GM23338 (cell line): Measurements from ENCODE around the gene RNF40. TPM values are rescaled to one million over a fixed set of nuclear protein-coding genes. Genes with fewer than 3 reads are reported as not detected.

Source experiments
- ATAC-seq: fragments of 200-7000 bp; cut with Tn5 transposase; 3 replicates; pipeline ENCODE4 v1.9.1; 2020
- DNase-seq: peaks from one replicate; pipeline ENCODE4 v3.0.0-alpha.2; 2015; ENCODE audit warnings: low spot score
- H2AFZ ChIP-seq: fragments of 200-600 bp; sonication (generic); 2 replicates; pipeline ENCODE4 v1.8.0; 2016; ENCODE audit warnings: antibody characterized with exemption, mild to moderate bottlenecking, moderate library complexity
- H3F3A ChIP-seq: fragments of 200-600 bp; sonication (generic); replicated peaks from 2 replicates; pipeline ENCODE4 v1.8.0; 2017; ENCODE audit warnings: antibody characterized with exemption, mixed run types, low read depth
- H3K27ac ChIP-seq: fragments of 200-600 bp; sonication (generic); 2 replicates; pipeline ENCODE4 v1.6.1; 2016; ENCODE audit warnings: low read depth
- H3K27me3 ChIP-seq: fragments of 200-600 bp; sonication (generic); 2 replicates; pipeline ENCODE4 v1.8.0; 2016; ENCODE audit warnings: mild to moderate bottlenecking, mixed run types, moderate library complexity; ENCODE audit not compliant: insufficient read depth
- H3K36me3 ChIP-seq: fragments of 200-600 bp; sonication (generic); 2 replicates; pipeline ENCODE4 v1.8.0; 2016; ENCODE audit warnings: mild to moderate bottlenecking; ENCODE audit not compliant: insufficient read depth
- H3K4me1 ChIP-seq: fragments of 200-600 bp; sonication (generic); 2 replicates; pipeline ENCODE4 v1.8.0; 2016; ENCODE audit warnings: mild to moderate bottlenecking, moderate library complexity; ENCODE audit not compliant: insufficient read depth
- H3K4me2 ChIP-seq: fragments of 200-600 bp; sonication (generic); 2 replicates; pipeline ENCODE4 v1.7.1; 2017; ENCODE audit warnings: mixed run types
- H3K4me3 ChIP-seq: fragments of 200-600 bp; sonication (generic); 2 replicates; pipeline ENCODE4 v1.6.1; 2016; ENCODE audit warnings: mixed run types
- H3K79me2 ChIP-seq: fragments of 200-600 bp; sonication (generic); replicated peaks from 2 replicates; pipeline ENCODE4 v1.8.0; 2017; ENCODE audit warnings: mild to moderate bottlenecking; ENCODE audit not compliant: insufficient read depth
- H3K9me2 ChIP-seq: fragments of 200-600 bp; sonication (generic); 2 replicates; pipeline ENCODE4 v1.8.0; 2017; ENCODE audit not compliant: insufficient read depth
- H4K20me1 ChIP-seq: fragments of 200-600 bp; sonication (generic); replicated peaks from 2 replicates; pipeline ENCODE4 v1.8.0; 2017; ENCODE audit warnings: mild to moderate bottlenecking; ENCODE audit not compliant: insufficient read depth
- H3K27ac Mint-ChIP-seq: 2 replicates; pipeline ENCODE4 v1.8.0; 2020; ENCODE audit warnings: inconsistent platforms, mild to moderate bottlenecking, moderate library complexity, mixed read lengths
- H3K27me3 Mint-ChIP-seq: 3 replicates; pipeline ENCODE4 v1.8.0; 2022; ENCODE audit warnings: low read depth, mild to moderate bottlenecking, moderate library complexity, mixed read lengths, inconsistent platforms; ENCODE audit not compliant: insufficient read depth, poor library complexity
- H3K36me3 Mint-ChIP-seq: 3 replicates; pipeline ENCODE4 v1.8.0; 2021; ENCODE audit warnings: low read depth, mild to moderate bottlenecking, inconsistent platforms, moderate library complexity, mixed read lengths
- H3K4me1 Mint-ChIP-seq: 3 replicates; pipeline ENCODE4 v1.8.0; 2020; ENCODE audit warnings: mild to moderate bottlenecking, inconsistent platforms, mixed read lengths
- H3K4me3 Mint-ChIP-seq: 3 replicates; pipeline ENCODE4 v1.8.0; 2021; ENCODE audit warnings: moderate library complexity, mild to moderate bottlenecking, inconsistent platforms, mixed read lengths
- H3K9me3 Mint-ChIP-seq: 3 replicates; pipeline ENCODE4 v1.8.0; 2020; ENCODE audit warnings: moderate library complexity, mild to moderate bottlenecking, inconsistent platforms, mixed read lengths
- CTCF ChIP-seq, 2 experiments: fragments of 200-600 bp in 1 of 2; sonication (generic) in 1 of 2; conservative IDR thresholded peaks; 2 replicates each; pipeline versions ENCODE4 v1.5.1 to v1.6.1; 2016 to 2017; ENCODE audit warnings: antibody characterized with exemption in 2 of 2, low read depth in 2 of 2, mild to moderate bottlenecking in 2 of 2, moderate library complexity in 1 of 2
- EZH2 ChIP-seq: fragments of 200-600 bp; sonication (generic); IDR thresholded peaks from one replicate; pipeline ENCODE4 v1.8.0; 2017; ENCODE audit warnings: antibody characterized with exemption, mild to moderate bottlenecking, low read depth; ENCODE audit not compliant: unreplicated experiment
- EZH2phosphoT487 ChIP-seq: fragments of 200-600 bp; sonication (generic); IDR thresholded peaks from one replicate; pipeline ENCODE4 v1.8.1; 2018; ENCODE audit warnings: antibody characterized with exemption; ENCODE audit not compliant: unreplicated experiment
- JUNB ChIP-seq: IDR thresholded peaks from one replicate; pipeline ENCODE4 v1.6.1; 2016; ENCODE audit warnings: antibody characterized with exemption; ENCODE audit not compliant: unreplicated experiment
- NANOG ChIP-seq: IDR thresholded peaks from 2 replicates; pipeline ENCODE4 v1.6.1; 2016; ENCODE audit warnings: antibody characterized with exemption, borderline replicate concordance
- POLR2AphosphoS5 ChIP-seq: IDR thresholded peaks from 2 replicates; pipeline ENCODE4 v1.6.1; 2016; ENCODE audit warnings: antibody characterized with exemption, low read depth
- REST ChIP-seq: IDR thresholded peaks from one replicate; pipeline ENCODE4 v1.6.1; 2018; ENCODE audit warnings: antibody characterized with exemption; ENCODE audit not compliant: unreplicated experiment
- ZNF114 ChIP-seq: fragments of 250-450 bp; sonication (Bioruptor Pico); IDR thresholded peaks from 2 replicates; pipeline ENCODE4 v1.5.0; 2020; ENCODE audit warnings: mild to moderate bottlenecking, moderate library complexity
- ZNF331 ChIP-seq: fragments of 250-450 bp; sonication (Bioruptor Pico); IDR thresholded peaks from 2 replicates; pipeline ENCODE4 v1.5.0; 2020; ENCODE audit warnings: low read depth, mild to moderate bottlenecking, moderate library complexity
- polyA plus RNA-seq: library from polyadenylated mRNA; unstranded; fragments of >200 nt; fragmentation: Nextera tagmentation; extraction: Ambion mirVana; gene quantifications from 2 replicates; pipeline ENCODE4 v1.2.1, GENCODE V29; 2016
- total RNA-seq: library from RNA; depleted of rRNA; stranded (reverse); fragments of >200 nt; shearing (Covaris generic); gene quantifications from 2 replicates; pipeline ENCODE4 v1.2.3, GENCODE V29; 2014

RNF40 gene
- total and polyA plus RNA-seq, 2 experiments from 2014 or later = 36.0 to 78.5 TPM

GRCh38 chr16:30780549-30780948, 18.4 kb downstream of the RNF40 start:
- no peak overlapping the region for H3K27ac Mint-ChIP-seq
- peaks cover 27% of the 10 kb centered on the region for H3K36me3 Mint-ChIP-seq
- no peaks in the 10 kb centered on the region for H3K27me3 ChIP-seq
- H3F3A ChIP-seq = peaks cover 11% of the 10 kb centered on the region; the same call in 1 of the 2 replicates
- H4K20me1 ChIP-seq = peaks cover 5% of the 10 kb centered on the region
- H3K36me3 ChIP-seq = peaks cover 3% of the 10 kb centered on the region; the same call in 1 of the 2 replicates
- ATAC-seq (no peak), DNase-seq (no peak)
- H2AFZ ChIP-seq = no peak overlapping the region
- H3K4me2 ChIP-seq = no peak overlapping the region
- peaks cover 30% of the 10 kb centered on the region for H3K4me1 Mint-ChIP-seq
- no peaks in the 10 kb centered on the region for H3K9me3 Mint-ChIP-seq
- H3K27ac ChIP-seq = no peak overlapping the region
- no peak overlapping the region for H3K4me3 Mint-ChIP-seq
- H3K79me2 ChIP-seq = peaks cover 8% of the 10 kb centered on the region; the same call in 1 of the 2 replicates
- no peak overlapping the region for H3K4me3 ChIP-seq
- no peaks in the 10 kb centered on the region for H3K9me2 ChIP-seq
- TF ChIP-seq JUNB = no peak
- no peaks in the 10 kb centered on the region; the same call in 1 of the 2 replicates for H3K4me1 ChIP-seq
- H3K27me3 Mint-ChIP-seq = peaks cover 35% of the 10 kb centered on the region

GRCh38 chr16:30782486-30783279, 20.6 kb downstream of the RNF40 start:
- no peak overlapping the region for H2AFZ ChIP-seq
- Mint-ChIP-seq H3K4me3 (no peak overlapping the region), H3K9me3 (no peaks in the 10 kb centered on the region), H3K27ac (no peak overlapping the region), H3K27me3 (peaks cover 18% of the 10 kb centered on the region), H3K4me1 (peaks cover 29% of the 10 kb centered on the region), H3K36me3 (peaks cover 24% of the 10 kb centered on the region)
- no peak overlapping the region for H3K4me2 ChIP-seq
- peaks cover 3% of the 10 kb centered on the region; the same call in 1 of the 2 replicates for H3K4me1 ChIP-seq
- no peak overlapping the region for H3K27ac ChIP-seq
- TF ChIP-seq EZH2phosphoT487 = no peak
- TF ChIP-seq ZNF114 (CRISPR knock-in tag) = no peak
- no peak for TF ChIP-seq NANOG
- no peak for TF ChIP-seq POLR2AphosphoS5
- TF ChIP-seq ZNF331 (CRISPR knock-in tag) = no peak
- TF ChIP-seq REST = no peak
- no peak for TF ChIP-seq EZH2
- TF ChIP-seq CTCF (conservative IDR thresholded peaks at IDR 0.05; ENCODE audit: low read depth in 2 of 2) = no peak
- peaks cover 3% of the 10 kb centered on the region; the same call in 1 of the 2 replicates for H3K36me3 ChIP-seq
- H3K4me3 ChIP-seq = no peak overlapping the region
- peaks cover 17% of the 10 kb centered on the region for H3K79me2 ChIP-seq
- ATAC-seq = no peak
- H3K9me2 ChIP-seq = no peaks in the 10 kb centered on the region
- peaks cover 12% of the 10 kb centered on the region; the same call in 1 of the 2 replicates for H3F3A ChIP-seq
- no peaks in the 10 kb centered on the region for H3K27me3 ChIP-seq
- no peak for DNase-seq
- H4K20me1 ChIP-seq = peaks cover 5% of the 10 kb centered on the region
